ENCODE results near the gene OTOG.

Gene OTOG

DNA sequence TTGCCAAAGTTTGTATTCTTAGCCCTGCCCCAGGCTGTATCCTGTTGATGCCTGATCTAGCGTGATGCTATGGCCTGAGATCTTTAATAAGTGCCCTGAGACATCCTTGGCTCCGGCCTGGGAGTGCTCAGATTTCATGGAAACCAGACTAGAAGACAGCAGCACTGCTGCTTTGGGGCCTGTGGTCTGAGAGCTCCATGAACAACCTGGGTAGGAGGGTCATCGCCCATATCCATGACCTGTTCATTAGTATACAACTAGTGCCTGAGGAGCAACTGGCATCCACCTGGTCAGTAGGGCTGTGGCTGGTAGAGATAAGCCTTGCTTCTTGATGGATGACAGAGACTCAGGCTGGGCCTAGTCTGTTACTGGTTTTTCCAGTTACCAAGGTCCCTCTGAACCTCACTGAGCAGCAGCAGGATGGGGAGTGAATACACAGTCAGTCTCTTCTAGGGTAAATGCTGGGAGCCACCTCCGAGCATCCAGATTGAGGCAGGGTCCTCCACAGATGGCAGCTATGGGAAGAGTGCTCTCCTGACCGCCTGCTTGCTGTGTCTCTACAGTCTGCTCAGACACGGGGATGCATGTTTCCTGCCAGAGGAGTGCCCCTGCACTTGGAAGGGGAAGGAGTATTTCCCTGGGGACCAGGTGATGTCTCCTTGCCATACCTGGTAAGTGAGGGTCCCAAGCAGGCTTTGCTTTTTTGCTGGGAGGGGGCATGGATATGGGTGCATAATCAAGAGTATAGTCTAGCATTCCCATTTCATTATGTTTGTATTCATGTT is 39.0 kb downstream of the OTOG start:
- DNase-seq (ENCODE audit: extremely low read depth, insufficient read length), result no peak
- Histone ChIP-seq H3K27me3 (replicated peaks; ENCODE audit: control insufficient read depth, insufficient read depth, low read length) (peaks cover 2% of the 10 kb centered on the region), H3K4me3 (replicated peaks; ENCODE audit: low read depth, low read length) (no peak overlapping the region), H3K36me3 (ENCODE audit: control insufficient read depth, insufficient read depth, low read length) (no peaks in the 10 kb centered on the region)
- no peak for TF ChIP-seq CTCF (IDR thresholded peaks at IDR 0.05; ENCODE audit: insufficient read depth, low read length, poor library complexity, severe bottlenecking)

GRCh38 chr11:17588166-17588565 is 41.1 kb downstream of the OTOG start:
- Histone ChIP-seq H3K36me3 (ENCODE audit: control insufficient read depth, insufficient read depth, low read length) (no peaks in the 10 kb centered on the region), H3K4me3 (replicated peaks; ENCODE audit: low read depth, low read length) (no peak overlapping the region), H3K27me3 (replicated peaks; ENCODE audit: control insufficient read depth, insufficient read depth, low read length) (peaks cover 2% of the 10 kb centered on the region)
- DNase-seq (ENCODE audit: extremely low read depth, insufficient read length), result no peak
- TF ChIP-seq CTCF (IDR thresholded peaks at IDR 0.05; ENCODE audit: insufficient read depth, low read length, poor library complexity, severe bottlenecking), result no peak

GRCh38 chr11:17588721-17589120 is 41.7 kb downstream of the OTOG start:
- no peak for DNase-seq (ENCODE audit: extremely low read depth, insufficient read length)
- no peak for TF ChIP-seq CTCF (IDR thresholded peaks at IDR 0.05; ENCODE audit: insufficient read depth, low read length, poor library complexity, severe bottlenecking)
- H3K27me3 ChIP-seq (replicated peaks; ENCODE audit: control insufficient read depth, insufficient read depth, low read length), result peaks cover 2% of the 10 kb centered on the region
- no peaks in the 10 kb centered on the region for H3K36me3 ChIP-seq (ENCODE audit: control insufficient read depth, insufficient read depth, low read length)
- no peak overlapping the region for H3K4me3 ChIP-seq (replicated peaks; ENCODE audit: low read depth, low read length)

DNA sequence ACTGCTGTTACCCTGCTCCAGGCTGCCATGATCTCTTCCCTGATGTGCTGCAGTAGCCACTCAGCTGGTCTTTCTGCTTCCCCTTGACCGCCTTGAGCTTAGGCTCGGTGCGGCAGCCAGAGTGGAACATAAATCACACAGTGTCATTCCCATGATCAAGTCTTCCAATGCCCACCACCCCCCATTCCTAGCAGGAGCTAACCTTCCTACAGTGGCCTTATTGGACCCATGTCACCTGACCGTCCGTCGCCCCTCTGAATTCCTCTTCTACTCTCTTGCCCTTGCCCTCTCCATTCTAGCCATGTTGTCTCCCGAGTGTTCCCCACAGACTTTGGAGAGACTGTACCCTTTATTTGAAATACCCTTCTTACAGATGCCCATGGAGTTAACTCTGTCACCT is 43.4 kb downstream of the OTOG start:
- DNase-seq (ENCODE audit: extremely low read depth, insufficient read length), result no peak
- H3K4me3 ChIP-seq (replicated peaks; ENCODE audit: low read depth, low read length), result no peak overlapping the region
- no peak for TF ChIP-seq CTCF (IDR thresholded peaks at IDR 0.05; ENCODE audit: insufficient read depth, low read length, poor library complexity, severe bottlenecking)
- peaks cover 2% of the 10 kb centered on the region for H3K27me3 ChIP-seq (replicated peaks; ENCODE audit: control insufficient read depth, insufficient read depth, low read length)
- H3K36me3 ChIP-seq (ENCODE audit: control insufficient read depth, insufficient read depth, low read length), result no peaks in the 10 kb centered on the region

GRCh38 chr11:17591293-17591692 is 44.2 kb downstream of the OTOG start:
- H3K36me3 ChIP-seq (ENCODE audit: control insufficient read depth, insufficient read depth, low read length), result no peaks in the 10 kb centered on the region
- no peak overlapping the region for H3K4me3 ChIP-seq (replicated peaks; ENCODE audit: low read depth, low read length)
- no peak for DNase-seq (ENCODE audit: extremely low read depth, insufficient read length)
- no peak for TF ChIP-seq CTCF (IDR thresholded peaks at IDR 0.05; ENCODE audit: insufficient read depth, low read length, poor library complexity, severe bottlenecking)
- peaks cover 2% of the 10 kb centered on the region for H3K27me3 ChIP-seq (replicated peaks; ENCODE audit: control insufficient read depth, insufficient read depth, low read length)
